NCI-H2196 (cell line): ENCODE results near the gene HADH.
"Not testable (repeated sequence)": the region's sequence is repeated elsewhere in the genome, so short reads cannot be mapped to it uniquely, and the experiment has no call there.

ENCODE experiments used
- DNase-seq: peaks from one replicate; lab custom pipeline; 2025; ENCODE audit not compliant: unreplicated experiment; lab: John Stamatoyannopoulos, UW

The HADH gene

GRCh38 chr4:107989537-107990386 is at the start of gene HADH:
Gene HADH, plus strand, starts transcription at chr4:107989889. Its CDS starts 44 bp downstream, at chr4:107989933.
- peak; percentile 82 for DNase-seq

DNA sequence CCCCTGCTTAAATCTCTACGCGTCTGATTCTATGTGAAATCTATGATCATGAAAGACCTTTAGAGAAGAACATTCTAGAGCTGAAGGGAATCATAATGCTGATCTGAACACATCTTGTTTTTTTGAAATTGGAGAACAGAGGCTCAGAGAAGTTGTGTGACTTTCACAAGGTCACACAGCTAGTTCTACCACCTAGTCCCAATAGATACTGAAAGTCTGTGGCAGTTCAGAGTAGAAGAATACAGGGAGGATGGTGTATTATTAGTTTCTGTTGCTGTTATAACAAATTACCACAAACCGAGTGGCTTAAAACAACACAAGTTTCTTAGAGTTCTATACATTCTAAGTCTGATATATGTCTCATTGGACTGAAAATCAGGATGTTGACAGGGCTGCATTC is 43.9 kb upstream of the HADH start:
- no peak for DNase-seq

- no peak for DNase-seq
Measured at GRCh38 chr4:107950746-107951540, 38.7 kb upstream of the HADH start.

DNA sequence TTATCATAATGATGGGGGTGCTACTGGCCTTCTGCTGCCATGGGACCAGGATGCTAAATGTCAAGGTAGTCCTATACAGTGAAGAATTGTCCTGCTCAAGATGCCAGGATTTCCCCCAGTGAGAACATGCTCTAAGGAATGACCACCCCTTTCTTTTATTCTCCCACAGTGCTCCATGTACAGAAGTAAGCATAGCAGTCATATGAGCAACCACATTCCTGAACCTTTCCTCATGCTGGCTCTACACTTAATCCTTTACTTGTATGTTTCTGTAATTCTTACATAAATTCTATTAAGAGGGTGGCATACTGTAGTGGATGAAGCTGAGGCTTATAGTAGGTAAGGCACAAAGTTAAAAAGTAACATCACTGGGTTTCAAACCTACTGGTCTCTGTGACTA is 38.1 kb upstream of the HADH start:
- DNase-seq = no peak

DNA sequence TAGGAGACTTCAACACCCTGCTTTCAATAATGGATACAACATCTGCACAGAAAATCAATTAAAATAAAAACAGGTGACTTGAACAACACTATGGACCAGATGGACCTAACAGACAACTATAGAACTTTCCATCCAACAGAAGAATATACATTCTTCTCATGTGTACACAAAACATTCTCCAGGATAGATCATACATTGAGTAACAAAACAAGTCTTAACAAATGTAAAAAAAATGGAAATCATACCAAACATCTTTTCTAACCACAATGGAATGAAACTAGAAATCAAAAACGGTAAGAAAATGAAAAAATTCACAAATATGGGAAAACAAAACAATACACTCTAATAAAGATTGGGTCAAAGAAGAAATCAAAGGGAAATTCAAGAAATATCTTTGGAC is 33.7 kb upstream of the HADH start:
- DNase-seq = no peak

DNA sequence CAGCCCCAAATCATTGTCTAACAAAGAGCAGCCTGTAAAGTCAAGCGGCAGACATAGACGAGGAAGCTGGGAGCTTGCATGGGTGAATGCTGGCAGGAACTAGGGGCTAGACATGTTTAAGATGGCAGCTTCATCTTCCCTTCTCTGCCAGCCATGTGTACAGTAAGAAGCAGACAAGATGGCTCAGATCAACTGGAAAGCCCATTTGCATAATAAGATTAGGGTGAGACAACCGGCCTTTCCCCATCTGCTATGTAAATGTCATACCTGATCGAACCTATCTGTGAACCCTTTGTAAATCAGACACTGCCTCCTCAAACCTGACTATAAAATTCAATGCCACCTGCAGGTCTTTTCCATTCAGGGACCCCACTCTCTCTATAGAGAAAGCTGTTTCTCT is 22.8 kb upstream of the HADH start:
- no peak for DNase-seq

GRCh38 chr4:107967519-107967918 is 22.2 kb upstream of the HADH start:
- not testable (repeated sequence) for DNase-seq

- DNase-seq = not testable (repeated sequence)
Measured at GRCh38 chr4:107967921-107968320, 21.8 kb upstream of the HADH start.

- no peak for DNase-seq
Measured at GRCh38 chr4:107970063-107970798, 19.5 kb upstream of the HADH start.

DNA sequence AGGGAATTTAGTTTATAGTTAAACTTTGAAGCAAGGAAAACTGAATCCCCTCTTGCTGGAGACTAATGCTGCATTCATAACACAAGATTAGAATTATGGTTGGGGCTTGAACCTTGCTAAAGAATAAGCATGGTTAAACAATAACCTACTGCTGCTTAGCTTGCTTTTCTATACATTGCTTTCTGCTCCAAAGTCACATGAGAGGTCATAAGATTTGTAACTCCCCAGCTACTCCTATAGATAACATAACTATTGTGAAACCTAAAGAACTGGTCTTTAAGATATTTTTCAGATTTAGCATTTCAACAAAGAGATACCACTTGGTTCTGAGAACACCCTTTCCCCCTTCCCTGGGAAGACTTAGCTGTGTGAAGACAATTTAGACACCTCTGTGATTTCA is 17.1 kb upstream of the HADH start:
- no peak for DNase-seq

DNA sequence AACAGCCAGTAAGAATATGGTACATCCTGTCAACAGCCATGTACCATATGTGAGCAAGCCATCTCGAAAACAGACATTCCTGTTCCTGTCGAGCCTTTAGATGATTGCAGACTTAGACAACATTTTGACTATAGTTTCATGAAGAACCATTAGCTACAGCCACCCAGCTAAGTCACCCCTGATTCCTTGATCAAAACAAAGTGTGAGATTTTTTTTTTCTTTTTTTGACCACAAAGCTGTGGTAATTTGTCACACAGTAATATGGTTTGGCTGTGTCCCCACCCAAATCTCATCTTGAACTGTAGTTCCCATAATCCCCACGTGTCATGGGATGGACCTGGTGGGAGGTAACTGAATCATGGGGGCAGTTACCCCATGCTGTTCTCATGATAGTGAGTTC is 15.2 kb upstream of the HADH start:
- DNase-seq = no peak

DNA sequence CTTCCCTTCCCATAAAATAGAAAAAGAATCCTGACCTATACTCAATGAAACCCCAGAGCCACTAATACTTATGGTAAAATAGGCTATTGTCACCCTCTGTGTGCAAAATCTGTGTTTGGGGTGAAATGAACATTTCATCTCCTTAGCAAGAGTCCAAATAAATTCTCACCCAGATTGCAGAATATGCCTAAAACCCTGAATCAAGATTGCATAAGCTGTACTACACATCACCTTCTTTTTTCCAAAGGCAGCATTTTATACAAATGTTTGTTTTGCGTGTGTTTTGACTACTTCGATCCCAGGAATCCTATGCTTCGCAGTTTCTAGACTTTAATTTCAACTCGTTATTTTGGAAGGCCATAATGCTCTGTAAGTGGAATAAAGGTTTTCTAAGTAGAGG is 12.2 kb upstream of the HADH start:
- no peak for DNase-seq

DNA sequence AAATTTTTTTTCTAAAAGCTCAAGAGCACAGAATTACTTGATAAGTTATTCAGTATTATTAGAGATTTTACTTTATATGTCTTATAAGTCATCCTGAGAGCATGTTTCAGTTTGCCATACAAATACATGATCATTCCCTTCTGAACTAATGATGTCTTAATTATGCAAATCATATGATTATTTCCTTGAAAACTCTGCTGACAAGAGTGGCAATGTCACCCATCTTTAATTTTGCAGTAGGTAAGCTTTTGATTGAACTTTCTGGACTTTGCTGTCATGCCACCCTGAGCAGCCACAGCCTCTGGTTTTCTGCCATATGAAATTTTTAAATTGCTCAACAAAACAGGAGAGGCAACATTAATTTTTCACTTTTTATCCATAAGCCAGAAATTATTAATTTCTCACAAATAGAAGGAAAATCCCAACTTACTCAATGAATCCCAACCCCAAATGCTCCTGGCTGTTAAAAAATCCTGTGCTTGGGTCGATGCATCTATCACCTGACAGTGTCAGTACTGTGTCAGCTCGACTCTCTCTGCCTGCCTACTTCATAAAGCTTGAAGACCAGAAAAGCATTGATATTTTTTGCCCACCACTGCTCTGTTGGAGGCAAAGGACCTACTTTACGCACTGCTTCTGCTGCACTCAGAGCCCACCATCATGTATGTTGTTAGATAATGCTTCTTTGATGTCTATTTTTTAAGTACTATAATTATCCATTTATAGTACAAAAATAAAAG is 11.6 kb upstream of the HADH start:
- DNase-seq = no peak

- DNase-seq = no peak
Measured at GRCh38 chr4:107978716-107979451, 10.8 kb upstream of the HADH start.

- no peak for DNase-seq
Measured at GRCh38 chr4:107987916-107988762, 1.6 kb upstream of the HADH start.

- DNase-seq = no peak
Measured at GRCh38 chr4:107988763-107989035, 990 bp upstream of the HADH start.

DNA sequence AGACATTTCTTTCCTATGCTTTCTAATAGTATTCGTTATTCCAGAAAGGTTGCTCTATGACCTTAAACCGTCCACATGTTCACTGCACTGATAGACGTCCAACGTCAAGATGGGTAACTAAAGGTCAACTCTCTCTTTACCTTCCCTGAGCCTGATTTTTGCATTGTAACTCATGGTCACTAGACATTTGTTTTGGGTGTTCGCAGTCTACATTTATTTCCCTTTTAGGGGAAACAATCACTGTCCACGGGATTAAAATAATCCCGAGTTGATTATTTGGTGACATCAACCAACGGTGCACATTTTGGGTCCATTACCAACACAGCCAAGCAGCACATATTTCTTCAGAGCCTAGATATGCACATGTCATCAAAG is 540 bp upstream of the HADH start:
- no peak for DNase-seq

DNA sequence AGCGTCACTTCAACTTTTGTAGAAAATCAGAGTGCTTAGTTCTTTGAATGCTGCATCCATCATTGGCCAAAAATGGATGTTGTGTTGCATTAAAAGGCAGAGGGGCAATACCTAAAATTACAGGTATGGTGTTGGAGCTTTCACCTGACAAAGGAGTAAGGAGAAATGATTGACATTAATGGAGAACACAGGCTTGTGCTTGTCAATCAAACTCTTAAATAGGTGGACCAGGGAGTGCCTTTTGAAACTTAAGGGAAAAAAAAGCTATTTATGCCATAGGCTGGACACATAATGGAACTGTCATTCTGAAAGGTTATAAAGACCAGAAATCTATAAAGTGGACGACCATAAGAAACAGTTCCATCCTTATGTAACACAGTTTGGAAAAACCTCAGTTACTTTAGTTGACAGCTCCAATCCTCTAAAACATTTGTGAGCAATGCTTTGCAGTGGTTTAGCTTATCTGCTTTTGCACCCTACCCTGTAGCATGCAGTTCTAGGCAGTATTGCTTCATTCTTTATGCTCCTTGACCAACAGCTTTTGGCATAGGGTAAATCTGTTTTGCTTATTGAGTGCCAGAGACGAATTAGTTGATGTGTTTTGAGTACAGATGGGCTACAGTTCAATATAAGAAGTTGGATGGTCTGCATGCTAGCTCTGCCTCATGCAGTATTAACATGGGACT is 2.4 kb downstream of the HADH start:
- no peak for DNase-seq

GRCh38 chr4:107993969-107994368 is 4.3 kb downstream of the HADH start:
- DNase-seq = no peak
